HEK293 (cell line): ENCODE measurements around the gene FFAR4.

Source experiments
- CTCF ChIA-PET: fragments of 350-600 bp; formaldehyde crosslinking; extraction: SDS; loops from one replicate; lab custom pipeline; 2021; ENCODE audit warnings: antibody characterized with exemption; lab: Yijun Ruan, JAX
- POLR2A ChIA-PET: fragments of 300-600 bp; formaldehyde crosslinking; extraction: SDS; loops from one replicate; lab custom pipeline; 2020; ENCODE audit warnings: antibody characterized with exemption, inconsistent platforms; lab: Yijun Ruan, JAX
- H3K27ac ChIP-seq: fragments of 200-500 bp; sonication (Bioruptor generic); 2 replicates; pipeline ENCODE4 v1.5.1; 2014; ENCODE audit warnings: low read depth, low read length, control low read depth, inconsistent platforms; ENCODE audit errors: extremely low read depth
- H3K36me3 ChIP-seq, 2 experiments: fragments of 200-500 bp in 1 of 2; sonication (Bioruptor generic) in 1 of 2; 1 replicate in 1 of 2; 2 replicates in 1 of 2; pipeline ENCODE4 v1.5.1; 2014 to 2017; ENCODE audit warnings: inconsistent platforms in 2 of 2, low read length in 2 of 2; ENCODE audit not compliant: control insufficient read depth in 2 of 2, insufficient read depth in 1 of 2
- H3K4me1 ChIP-seq: fragments of 200-500 bp; sonication (Bioruptor generic); 2 replicates; pipeline ENCODE4 v1.5.1; 2014; ENCODE audit warnings: mild to moderate bottlenecking, low read length, inconsistent platforms; ENCODE audit not compliant: control insufficient read depth, insufficient read depth
- H3K4me3 ChIP-seq: 2 replicates; pipeline ENCODE4 v1.5.1; 2011; ENCODE audit warnings: low read depth, mild to moderate bottlenecking, control low read depth, low read length, moderate library complexity
- H3K9me3 ChIP-seq: fragments of 200-500 bp; sonication (Bioruptor generic); 2 replicates; pipeline ENCODE4 v1.5.1; 2014; ENCODE audit warnings: low read depth, low read length, inconsistent platforms; ENCODE audit not compliant: control insufficient read depth, insufficient read depth
- INSM2 ChIP-seq: fragments of 450-650 bp; formaldehyde crosslinking; IDR thresholded peaks from 2 replicates; pipeline ENCODE4 v1.5.1; 2016; ENCODE audit warnings: missing biosample characterization, missing genetic modification characterization
- KLF8 ChIP-seq: fragments of 450-650 bp; formaldehyde crosslinking; IDR thresholded peaks from 2 replicates; pipeline ENCODE4 v1.5.1; 2016; ENCODE audit warnings: missing biosample characterization, missing genetic modification characterization
- MEIS1 ChIP-seq: sonication (generic); formaldehyde crosslinking; IDR thresholded peaks from 2 replicates; pipeline ENCODE4 v1.8.1; 2022; ENCODE audit warnings: missing genetic modification reagents, mild to moderate bottlenecking, borderline replicate concordance
- TRIM28 ChIP-seq: IDR thresholded peaks from 2 replicates; pipeline ENCODE4 v1.6.1; 2011; ENCODE audit warnings: low read length, control low read depth, borderline replicate concordance
- ZBTB26 ChIP-seq: fragments of 450-650 bp; formaldehyde crosslinking; optimal IDR thresholded peaks from 2 replicates; pipeline ENCODE3; 2016; ENCODE audit warnings: missing biosample characterization, mild to moderate bottlenecking, missing genetic modification characterization
- ZFP3 ChIP-seq: fragments of 450-650 bp; formaldehyde crosslinking; IDR thresholded peaks from 2 replicates; pipeline ENCODE4 v1.5.1; 2016; ENCODE audit warnings: low read depth, missing biosample characterization, missing genetic modification characterization
- ZNF18 ChIP-seq: fragments of 450-650 bp; formaldehyde crosslinking; IDR thresholded peaks from 2 replicates; pipeline ENCODE4 v1.5.1; 2016; ENCODE audit warnings: missing biosample characterization, missing genetic modification characterization
- ZNF221 ChIP-seq: fragments of 450-650 bp; formaldehyde crosslinking; IDR thresholded peaks from 2 replicates; pipeline ENCODE4 v1.5.1; 2017; ENCODE audit warnings: missing biosample characterization, missing genetic modification characterization, borderline replicate concordance
- ZNF354C ChIP-seq: fragments of 450-650 bp; formaldehyde crosslinking; IDR thresholded peaks from 2 replicates; pipeline ENCODE4 v1.5.1; 2016; ENCODE audit warnings: missing biosample characterization, missing genetic modification characterization, low read depth, borderline replicate concordance
- ZNF596 ChIP-seq: fragments of 450-650 bp; IDR thresholded peaks from 2 replicates; pipeline ENCODE4 v1.5.0; 2018; ENCODE audit warnings: missing biosample characterization, mild to moderate bottlenecking, missing genetic modification characterization, moderate library complexity
- ZNF660 ChIP-seq: fragments of 450-650 bp; IDR thresholded peaks from 2 replicates; pipeline ENCODE4 v1.5.1; 2018; ENCODE audit warnings: missing biosample characterization, mild to moderate bottlenecking, missing genetic modification characterization
- ZXDB ChIP-seq: fragments of 450-650 bp; formaldehyde crosslinking; IDR thresholded peaks from 2 replicates; pipeline ENCODE4 v1.5.1; 2016; ENCODE audit warnings: missing biosample characterization, missing genetic modification characterization
- TF ChIP-seq, protein P1 (sequence below): fragments of 450-650 bp; formaldehyde crosslinking; IDR thresholded peaks from 2 replicates; pipeline ENCODE4 v1.5.1; 2016; ENCODE audit warnings: missing biosample characterization, missing genetic modification characterization, borderline replicate concordance
- TF ChIP-seq, protein P2 (sequence below): fragments of 450-650 bp; formaldehyde crosslinking; IDR thresholded peaks from 2 replicates; pipeline ENCODE4 v1.5.1; 2016; ENCODE audit warnings: missing biosample characterization, missing genetic modification characterization
- TF ChIP-seq, protein P3 (sequence below): fragments of 450-650 bp; formaldehyde crosslinking; IDR thresholded peaks from 2 replicates; pipeline ENCODE4 v1.5.1; 2016; ENCODE audit warnings: missing biosample characterization, missing genetic modification characterization

Gene FFAR4

DNA sequence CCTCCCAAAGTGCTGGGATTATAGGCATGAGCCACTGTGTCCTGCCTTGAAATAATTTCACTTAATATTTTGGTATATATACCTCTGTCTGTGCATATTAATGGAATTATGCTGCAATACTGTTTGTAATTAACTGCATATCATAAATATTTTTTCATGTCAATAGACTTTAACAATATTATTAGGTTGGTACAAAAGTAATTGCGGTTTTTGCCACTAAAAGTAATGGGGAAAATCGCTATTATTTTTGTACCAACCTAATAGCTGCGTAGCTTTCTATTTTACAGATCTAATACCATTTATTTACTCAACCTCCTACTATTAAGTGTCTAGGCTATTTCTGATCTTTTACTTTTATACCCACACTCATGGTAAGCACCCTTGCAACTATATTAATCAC, 42.0 kb downstream of the FFAR4 start (continued):
- TF ChIP-seq, protein P1, sequence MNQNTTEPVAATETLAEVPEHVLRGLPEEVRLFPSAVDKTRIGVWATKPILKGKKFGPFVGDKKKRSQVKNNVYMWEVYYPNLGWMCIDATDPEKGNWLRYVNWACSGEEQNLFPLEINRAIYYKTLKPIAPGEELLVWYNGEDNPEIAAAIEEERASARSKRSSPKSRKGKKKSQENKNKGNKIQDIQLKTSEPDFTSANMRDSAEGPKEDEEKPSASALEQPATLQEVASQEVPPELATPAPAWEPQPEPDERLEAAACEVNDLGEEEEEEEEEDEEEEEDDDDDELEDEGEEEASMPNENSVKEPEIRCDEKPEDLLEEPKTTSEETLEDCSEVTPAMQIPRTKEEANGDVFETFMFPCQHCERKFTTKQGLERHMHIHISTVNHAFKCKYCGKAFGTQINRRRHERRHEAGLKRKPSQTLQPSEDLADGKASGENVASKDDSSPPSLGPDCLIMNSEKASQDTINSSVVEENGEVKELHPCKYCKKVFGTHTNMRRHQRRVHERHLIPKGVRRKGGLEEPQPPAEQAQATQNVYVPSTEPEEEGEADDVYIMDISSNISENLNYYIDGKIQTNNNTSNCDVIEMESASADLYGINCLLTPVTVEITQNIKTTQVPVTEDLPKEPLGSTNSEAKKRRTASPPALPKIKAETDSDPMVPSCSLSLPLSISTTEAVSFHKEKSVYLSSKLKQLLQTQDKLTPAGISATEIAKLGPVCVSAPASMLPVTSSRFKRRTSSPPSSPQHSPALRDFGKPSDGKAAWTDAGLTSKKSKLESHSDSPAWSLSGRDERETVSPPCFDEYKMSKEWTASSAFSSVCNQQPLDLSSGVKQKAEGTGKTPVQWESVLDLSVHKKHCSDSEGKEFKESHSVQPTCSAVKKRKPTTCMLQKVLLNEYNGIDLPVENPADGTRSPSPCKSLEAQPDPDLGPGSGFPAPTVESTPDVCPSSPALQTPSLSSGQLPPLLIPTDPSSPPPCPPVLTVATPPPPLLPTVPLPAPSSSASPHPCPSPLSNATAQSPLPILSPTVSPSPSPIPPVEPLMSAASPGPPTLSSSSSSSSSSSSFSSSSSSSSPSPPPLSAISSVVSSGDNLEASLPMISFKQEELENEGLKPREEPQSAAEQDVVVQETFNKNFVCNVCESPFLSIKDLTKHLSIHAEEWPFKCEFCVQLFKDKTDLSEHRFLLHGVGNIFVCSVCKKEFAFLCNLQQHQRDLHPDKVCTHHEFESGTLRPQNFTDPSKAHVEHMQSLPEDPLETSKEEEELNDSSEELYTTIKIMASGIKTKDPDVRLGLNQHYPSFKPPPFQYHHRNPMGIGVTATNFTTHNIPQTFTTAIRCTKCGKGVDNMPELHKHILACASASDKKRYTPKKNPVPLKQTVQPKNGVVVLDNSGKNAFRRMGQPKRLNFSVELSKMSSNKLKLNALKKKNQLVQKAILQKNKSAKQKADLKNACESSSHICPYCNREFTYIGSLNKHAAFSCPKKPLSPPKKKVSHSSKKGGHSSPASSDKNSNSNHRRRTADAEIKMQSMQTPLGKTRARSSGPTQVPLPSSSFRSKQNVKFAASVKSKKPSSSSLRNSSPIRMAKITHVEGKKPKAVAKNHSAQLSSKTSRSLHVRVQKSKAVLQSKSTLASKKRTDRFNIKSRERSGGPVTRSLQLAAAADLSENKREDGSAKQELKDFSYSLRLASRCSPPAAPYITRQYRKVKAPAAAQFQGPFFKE, result no peak
- TF ChIP-seq ZFP3 (no peak), TRIM28 (no peak), KLF8 (tag by site-specific recombination) (no peak), ZNF354C (tag by site-specific recombination) (no peak), ZNF18 (no peak)
- TF ChIP-seq, protein P2, sequence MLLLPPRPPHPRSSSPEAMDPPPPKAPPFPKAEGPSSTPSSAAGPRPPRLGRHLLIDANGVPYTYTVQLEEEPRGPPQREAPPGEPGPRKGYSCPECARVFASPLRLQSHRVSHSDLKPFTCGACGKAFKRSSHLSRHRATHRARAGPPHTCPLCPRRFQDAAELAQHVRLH, result no peak
- TF ChIP-seq, protein P3, sequence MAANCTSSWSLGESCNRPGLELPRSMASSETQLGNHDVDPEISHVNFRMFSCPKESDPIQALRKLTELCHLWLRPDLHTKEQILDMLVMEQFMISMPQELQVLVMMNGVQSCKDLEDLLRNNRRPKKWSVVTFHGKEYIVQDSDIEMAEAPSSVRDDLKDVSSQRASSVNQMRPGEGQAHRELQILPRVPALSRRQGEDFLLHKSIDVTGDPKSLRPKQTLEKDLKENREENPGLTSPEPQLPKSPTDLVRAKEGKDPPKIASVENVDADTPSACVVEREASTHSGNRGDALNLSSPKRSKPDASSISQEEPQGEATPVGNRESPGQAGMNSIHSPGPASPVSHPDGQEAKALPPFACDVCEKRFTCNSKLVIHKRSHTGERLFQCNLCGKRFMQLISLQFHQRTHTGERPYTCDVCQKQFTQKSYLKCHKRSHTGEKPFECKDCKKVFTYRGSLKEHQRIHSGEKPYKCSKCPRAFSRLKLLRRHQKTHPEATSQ (tag by site-specific recombination), result no peak

- Histone ChIP-seq H3K27ac (no peak within 1 kb of the TSS), H3K9me3 (no peaks in the 10 kb centered on the region), H3K4me1 (no peaks in the 10 kb centered on the region), H3K36me3 (no peaks in the 10 kb centered on the region), H3K4me3 (no peak within 1 kb of the TSS)
- TF ChIP-seq ZNF596 (tag by site-specific recombination) (no peak), ZBTB26 (tag by site-specific recombination) (no peak), ZNF221 (tag by site-specific recombination) (no peak), INSM2 (tag by site-specific recombination) (no peak), ZNF660 (tag by site-specific recombination) (no peak), ZXDB (no peak), MEIS1 (no peak)
- ChIA-PET POLR2A (no interaction called here), CTCF (interaction anchor here (1.0 kb wide), 1 partner anchor 10 kb away, joined by 3 read pairs; no protein-coding TSS in a partner anchor)
These were observed 45.8 kb downstream of the FFAR4 start, which contains the start of gene PDE6C for GRCh38 chr10:93612311-93612710. Gene PDE6C (plus strand): TSS chr10:93612537. CDS start chr10:93612726, 189 bp downstream.
